ENCODE measurements around the gene WNT11. TPM values are rescaled to one million over a fixed set of nuclear protein-coding genes. Genes with fewer than 3 reads are reported as not detected.

WNT11 gene
- total RNA-seq, 1 experiment from 2014 or later, result not detected

DNA sequence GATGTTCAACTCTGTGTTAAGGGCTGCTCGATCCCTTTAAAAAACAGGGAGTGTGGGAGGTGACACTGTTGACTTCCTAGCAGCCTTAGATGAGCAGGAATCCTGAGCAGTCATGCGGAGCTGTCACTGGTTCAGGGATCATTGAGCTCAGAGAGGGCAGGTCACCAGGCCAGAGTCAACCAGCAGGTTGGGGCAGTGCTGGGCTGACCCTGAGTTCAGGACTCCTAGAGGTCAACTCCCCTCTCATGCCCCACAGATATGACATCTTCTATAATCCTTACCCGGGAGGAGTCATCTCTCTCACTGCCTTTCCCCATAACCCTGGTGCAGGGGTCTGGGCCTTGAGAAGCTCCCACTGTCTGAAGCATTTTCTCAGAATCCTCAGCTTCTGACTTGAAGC, 12.9 kb upstream of the WNT11 start:
- intact Hi-C loops (cut with micrococcal nuclease; ENCODE audit: unreplicated experiment), result no loop called here
- Histone ChIP-seq H3K27me3 (ENCODE audit: insufficient read depth, low read depth) (no peaks in the 10 kb centered on the region), H3K4me1 (replicated peaks; ENCODE audit: insufficient read depth) (no peaks in the 10 kb centered on the region), H3K9me3 (ENCODE audit: insufficient read depth, low read depth) (no peaks in the 10 kb centered on the region), H3K36me3 (ENCODE audit: low read depth) (no peaks in the 10 kb centered on the region), H3K79me2 (ENCODE audit: low read depth) (no peaks in the 10 kb centered on the region), H4K20me1 (ENCODE audit: insufficient read depth) (no peaks in the 10 kb centered on the region), H3K27ac (no peak overlapping the region), H3K4me2 (no peak overlapping the region), H3K4me3 (no peak overlapping the region), H3K9me2 (ENCODE audit: insufficient read depth) (no peaks in the 10 kb centered on the region), H2AFZ (no peak overlapping the region), H3F3A (ENCODE audit: insufficient read depth, low read depth) (no peaks in the 10 kb centered on the region)
- no TSS peak for BruUV-seq (replicated peaks)
- ChIA-PET CTCF (no interaction called here), POLR2A (ENCODE audit: unreplicated experiment) (no interaction called here)
- no peak for DNase-seq
- TF ChIP-seq CTCF (conservative IDR thresholded peaks at IDR 0.05), result no peak
- TF ChIP-seq EZH2 (IDR thresholded peaks at IDR 0.05; ENCODE audit: low read depth), result no peak

DNA sequence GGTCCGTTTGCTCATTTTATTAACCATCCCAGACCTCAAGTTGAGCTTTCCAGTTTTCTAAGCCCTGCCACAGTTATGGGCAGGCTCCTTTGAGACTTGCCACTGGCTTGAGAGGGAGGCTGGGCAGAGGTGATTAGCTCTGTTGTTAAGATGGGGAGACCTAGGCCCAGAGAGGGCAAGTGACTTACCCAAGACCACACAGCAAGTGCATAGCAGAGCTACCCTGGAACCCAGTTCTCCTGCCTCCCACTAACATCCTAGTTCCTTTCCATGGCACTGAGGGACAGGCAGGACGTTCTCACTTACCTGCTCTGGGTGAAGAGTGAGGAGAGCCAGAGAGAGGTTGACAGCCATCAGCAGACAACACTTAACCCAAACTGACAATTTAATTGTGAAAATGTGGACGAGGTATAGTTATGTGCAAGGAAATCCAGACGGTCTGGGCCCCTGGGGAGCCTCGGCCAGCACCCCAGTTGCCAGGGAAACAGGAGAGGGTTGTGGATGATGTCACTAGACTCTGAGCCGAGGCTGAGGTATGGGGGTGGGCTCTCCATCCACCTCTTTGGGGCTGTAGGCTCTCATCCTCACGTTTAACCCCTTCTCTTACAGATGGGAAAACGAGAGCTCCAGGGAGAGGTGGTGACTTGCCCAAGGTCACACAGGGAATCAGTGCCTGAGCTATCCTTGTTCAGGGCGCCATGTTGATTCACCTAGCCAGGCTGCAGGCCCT, 12.3 kb upstream of the WNT11 start:
- TF ChIP-seq CTCF (conservative IDR thresholded peaks at IDR 0.05) (no peak), EZH2 (IDR thresholded peaks at IDR 0.05; ENCODE audit: low read depth) (no peak)
- Histone ChIP-seq H3K36me3 (ENCODE audit: low read depth) (no peaks in the 10 kb centered on the region), H3K4me1 (replicated peaks; ENCODE audit: insufficient read depth) (no peaks in the 10 kb centered on the region), H3K27me3 (ENCODE audit: insufficient read depth, low read depth) (no peaks in the 10 kb centered on the region), H3F3A (ENCODE audit: insufficient read depth, low read depth) (no peaks in the 10 kb centered on the region), H3K79me2 (ENCODE audit: low read depth) (no peaks in the 10 kb centered on the region), H4K20me1 (ENCODE audit: insufficient read depth) (no peaks in the 10 kb centered on the region), H3K4me3 (no peak overlapping the region), H3K9me2 (ENCODE audit: insufficient read depth) (no peaks in the 10 kb centered on the region), H3K27ac (no peak overlapping the region), H3K4me2 (no peak overlapping the region), H3K9me3 (ENCODE audit: insufficient read depth, low read depth) (no peaks in the 10 kb centered on the region), H2AFZ (no peak overlapping the region)
- POLR2A ChIA-PET (ENCODE audit: unreplicated experiment), result interaction anchor here (0.6 kb wide), 1 partner anchor 170 kb away, joined by 3 read pairs; no protein-coding TSS in a partner anchor
- DNase-seq, result no peak
- CTCF ChIA-PET, result no interaction called here
- no TSS peak for BruUV-seq (replicated peaks)
- intact Hi-C loops (cut with micrococcal nuclease; ENCODE audit: unreplicated experiment), result no loop called here

DNA sequence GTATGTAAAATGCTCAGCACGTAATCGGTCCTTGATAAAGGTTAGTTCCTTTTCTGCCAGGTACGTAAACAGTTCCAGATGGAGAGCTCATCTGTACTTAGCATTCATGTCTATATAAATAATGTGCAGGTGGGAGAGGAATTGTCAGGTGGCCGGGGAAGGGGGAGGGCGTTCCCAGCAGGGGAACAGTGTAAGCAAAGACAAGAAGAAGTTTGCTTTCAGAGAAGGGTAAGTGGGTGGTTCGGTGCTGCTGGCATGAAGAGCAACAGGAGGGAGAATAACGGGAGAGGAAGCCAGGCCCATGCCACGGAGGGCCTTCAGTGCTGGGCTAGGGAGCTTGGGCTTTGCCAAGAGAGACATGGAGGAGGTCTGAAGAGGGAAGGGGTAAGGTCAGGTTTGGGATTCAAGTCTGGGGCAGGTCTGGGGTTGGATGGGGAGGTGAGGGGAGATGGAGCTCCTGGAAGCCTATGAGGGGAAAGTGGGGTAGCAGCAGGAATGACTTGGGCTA, 11.4 kb upstream of the WNT11 start:
- Histone ChIP-seq H3K27ac (no peak overlapping the region), H3K4me3 (no peak overlapping the region), H2AFZ (no peak overlapping the region), H3K4me1 (replicated peaks; ENCODE audit: insufficient read depth) (no peaks in the 10 kb centered on the region), H4K20me1 (ENCODE audit: insufficient read depth) (no peaks in the 10 kb centered on the region), H3F3A (ENCODE audit: insufficient read depth, low read depth) (no peaks in the 10 kb centered on the region), H3K9me3 (ENCODE audit: insufficient read depth, low read depth) (no peaks in the 10 kb centered on the region), H3K9me2 (ENCODE audit: insufficient read depth) (no peaks in the 10 kb centered on the region), H3K79me2 (ENCODE audit: low read depth) (no peaks in the 10 kb centered on the region), H3K27me3 (ENCODE audit: insufficient read depth, low read depth) (no peaks in the 10 kb centered on the region), H3K4me2 (no peak overlapping the region), H3K36me3 (ENCODE audit: low read depth) (no peaks in the 10 kb centered on the region)
- intact Hi-C loops (cut with micrococcal nuclease; ENCODE audit: unreplicated experiment), result no loop called here
- no TSS peak for BruUV-seq (replicated peaks)
- ChIA-PET POLR2A (ENCODE audit: unreplicated experiment) (interaction anchor here (0.7 kb wide), 1 partner anchor 63 kb away, joined by 3 read pairs; no protein-coding TSS in a partner anchor), CTCF (no interaction called here)
- TF ChIP-seq EZH2 (IDR thresholded peaks at IDR 0.05; ENCODE audit: low read depth), result no peak
- no peak for DNase-seq

Data from PC-9 (cell line).